GM18907 (cell line): ENCODE measurements around the gene LYZL1.
"Not testable (repeated sequence)": the region's sequence is repeated elsewhere in the genome, so short reads cannot be mapped to it uniquely, and the experiment has no call there.

Source experiments
- ATAC-seq: cut with Tn5 transposase; IDR thresholded peaks from one replicate; pipeline ENCODE4 v1.9.1; 2021; ENCODE audit warnings: mild to moderate bottlenecking, moderate library complexity; ENCODE audit not compliant: unreplicated experiment

The LYZL1 gene

DNA sequence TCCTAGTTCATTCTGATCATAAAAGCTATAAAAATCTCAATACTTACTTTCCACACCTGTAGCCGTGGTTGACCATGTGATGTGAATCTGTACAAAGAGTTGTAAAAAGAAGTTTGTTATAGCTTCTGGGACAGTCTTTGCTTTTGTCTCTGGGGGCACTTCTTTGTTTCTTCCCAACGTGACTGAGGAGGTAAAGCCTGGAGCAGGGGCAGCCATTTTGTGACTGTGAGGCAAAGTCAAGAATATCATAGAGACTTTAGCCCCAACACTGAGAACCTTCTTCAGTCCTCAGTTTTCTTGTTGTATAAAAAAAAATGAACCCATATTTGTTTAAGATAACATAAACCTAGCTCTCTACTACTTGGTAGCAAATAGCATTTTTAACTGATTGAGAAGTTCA is 29.4 kb upstream of the LYZL1 start:
- no peak for ATAC-seq

- no peak for ATAC-seq
Observed at GRCh38 chr10:29263506-29263905, 25.4 kb upstream of the LYZL1 start.

GRCh38 chr10:29265210-29265768 is 23.6 kb upstream of the LYZL1 start:
- no peak for ATAC-seq

DNA sequence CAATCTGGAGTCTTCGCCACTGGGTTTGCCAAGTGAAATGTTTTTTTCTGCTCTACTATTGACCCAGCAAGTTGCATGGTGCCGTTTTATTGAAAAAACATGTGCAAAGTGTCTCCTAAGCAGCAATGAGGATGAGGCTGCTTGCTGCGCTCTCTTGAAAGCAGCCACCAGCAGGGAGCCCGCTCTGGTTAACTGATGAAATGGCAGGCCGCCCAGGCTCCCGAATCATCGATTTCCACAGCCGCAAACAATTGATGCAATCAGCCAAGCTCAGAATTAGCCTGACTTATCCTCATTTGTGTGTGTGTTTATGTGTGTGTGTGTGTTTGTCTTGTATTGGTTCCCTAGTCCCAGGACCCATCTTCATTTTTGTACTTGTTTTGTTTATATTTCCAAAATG is 22.2 kb upstream of the LYZL1 start:
- no peak for ATAC-seq

- ATAC-seq, result no peak
Observed at GRCh38 chr10:29268011-29268410, 20.9 kb upstream of the LYZL1 start.

- no peak for ATAC-seq
Observed at GRCh38 chr10:29269486-29269885, 19.4 kb upstream of the LYZL1 start.

DNA sequence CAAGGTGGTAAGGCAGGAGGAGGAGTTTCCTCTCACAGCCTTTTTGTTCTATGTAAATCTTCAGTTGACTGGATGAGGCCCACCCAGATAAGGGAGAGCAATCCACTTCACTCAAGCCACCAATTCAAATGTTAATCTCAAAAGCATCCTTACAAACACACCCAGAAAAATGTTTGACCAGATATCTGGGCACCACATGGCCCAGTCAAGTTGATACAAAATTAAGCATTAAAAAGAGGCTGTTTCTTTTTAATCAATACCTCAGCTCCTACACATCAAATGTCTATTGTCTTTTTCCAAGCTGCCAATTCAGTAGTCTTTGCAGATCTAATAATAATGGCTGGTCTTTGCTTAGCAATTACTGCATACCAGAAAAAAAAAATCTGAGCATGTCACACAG is 18.0 kb upstream of the LYZL1 start:
- no peak for ATAC-seq

- no peak for ATAC-seq
Observed at GRCh38 chr10:29271877-29272276, 17.0 kb upstream of the LYZL1 start.

DNA sequence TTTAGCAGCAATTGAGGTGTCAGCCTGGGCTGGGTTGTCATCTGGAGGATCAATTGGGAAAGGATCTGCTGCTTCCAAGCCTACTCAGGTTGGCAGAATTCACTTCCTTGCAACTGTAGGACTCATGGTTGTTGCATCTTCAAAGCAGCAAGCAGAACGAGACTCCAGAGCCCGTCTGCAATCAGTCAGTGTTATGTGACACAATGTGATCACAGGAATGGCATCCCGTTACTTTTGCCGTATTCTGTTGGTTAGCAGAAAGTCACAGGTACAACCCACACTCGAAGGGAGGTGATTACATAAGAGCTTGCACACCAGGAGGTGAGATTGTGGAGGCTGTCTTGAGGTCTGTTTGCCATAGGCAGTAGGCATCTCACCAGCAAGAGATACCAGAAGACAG is 15.4 kb upstream of the LYZL1 start:
- ATAC-seq, result no peak

GRCh38 chr10:29276251-29276850 is 12.5 kb upstream of the LYZL1 start:
- ATAC-seq, result no peak

- ATAC-seq, result no peak
Observed at GRCh38 chr10:29277296-29277695, 11.6 kb upstream of the LYZL1 start.

- ATAC-seq, result no peak
Observed at GRCh38 chr10:29279779-29280487, 8.9 kb upstream of the LYZL1 start.

GRCh38 chr10:29280488-29280840 is 8.4 kb upstream of the LYZL1 start:
- ATAC-seq, result no peak

DNA sequence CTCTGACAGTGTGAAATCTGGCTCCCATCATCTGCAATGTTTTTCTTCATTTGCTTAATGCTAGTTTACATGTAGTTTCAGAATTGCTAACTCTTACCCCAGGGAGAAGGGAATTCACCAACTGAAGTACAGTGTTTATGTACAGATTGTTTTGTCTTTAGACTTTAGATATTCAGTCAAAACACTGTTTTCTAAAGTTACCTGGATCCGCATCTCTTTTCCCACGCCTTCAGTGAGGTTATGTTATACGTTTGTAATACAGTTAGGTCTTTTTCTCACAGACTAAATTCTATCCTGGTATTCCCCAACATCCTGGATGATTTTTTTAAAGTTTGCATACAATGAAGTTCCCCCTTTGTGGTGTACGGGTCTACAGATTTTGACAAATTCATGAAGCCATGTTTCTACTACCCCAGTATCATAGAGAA is 3.2 kb upstream of the LYZL1 start:
- peak; percentile 81 for ATAC-seq

- no peak for ATAC-seq
Observed at GRCh38 chr10:29287635-29288034, 1.2 kb upstream of the LYZL1 start.

DNA sequence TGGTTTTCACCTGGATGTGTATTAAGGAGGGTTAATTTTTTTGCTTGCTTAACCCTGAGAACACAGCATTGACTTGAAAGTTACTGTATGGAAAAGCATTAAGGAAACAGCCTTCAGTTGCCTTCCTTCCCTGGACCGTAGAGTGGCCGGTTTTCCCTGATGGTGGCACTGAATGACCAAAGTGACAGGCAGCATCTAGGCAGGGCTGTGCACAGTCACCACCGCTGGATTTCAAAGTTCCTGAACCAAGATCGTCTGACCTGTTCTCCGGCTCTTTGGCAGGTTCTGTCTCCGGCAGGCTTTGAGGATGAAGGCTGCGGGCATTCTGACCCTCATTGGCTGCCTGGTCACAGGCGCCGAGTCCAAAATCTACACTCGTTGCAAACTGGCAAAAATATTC is 2.7 kb downstream of the LYZL1 start:
- ATAC-seq, result not testable (repeated sequence)

DNA sequence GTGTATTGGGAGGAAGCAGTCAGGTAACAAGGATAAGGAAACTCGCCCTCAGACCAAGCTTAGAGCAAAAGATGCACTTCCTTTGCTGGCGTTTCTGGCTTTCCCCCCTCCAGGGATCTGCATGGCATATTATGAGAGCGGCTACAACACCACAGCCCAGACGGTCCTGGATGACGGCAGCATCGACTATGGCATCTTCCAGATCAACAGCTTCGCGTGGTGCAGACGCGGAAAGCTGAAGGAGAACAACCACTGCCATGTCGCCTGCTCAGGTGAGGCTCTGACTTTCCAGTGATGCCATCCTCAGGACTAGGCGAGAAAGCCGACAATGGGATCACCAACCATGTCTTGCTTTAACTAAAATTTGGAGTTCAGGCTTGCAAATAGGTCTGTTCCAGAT is 3.5 kb downstream of the LYZL1 start:
- ATAC-seq, result not testable (repeated sequence)

GRCh38 chr10:29295813-29296212 is 6.9 kb downstream of the LYZL1 start:
- ATAC-seq, result no peak

DNA sequence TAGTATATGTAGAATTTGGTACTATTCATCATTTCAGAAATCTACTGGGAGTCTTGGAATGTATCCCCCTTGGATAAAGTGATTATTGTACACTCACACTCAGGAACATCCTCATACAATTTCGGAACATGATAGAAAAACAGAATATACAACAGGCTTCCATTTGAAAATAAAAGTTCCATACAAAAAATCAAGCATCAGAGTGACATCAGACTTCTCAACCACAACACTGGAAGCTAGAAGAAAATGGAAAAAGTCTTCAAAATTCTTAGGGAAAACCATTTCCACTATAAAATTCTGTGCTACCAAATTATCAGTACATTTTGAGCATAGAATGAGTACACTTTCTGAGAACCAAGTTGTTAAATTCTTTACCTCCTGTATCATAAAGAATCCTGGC is 8.8 kb downstream of the LYZL1 start:
- no peak for ATAC-seq

GRCh38 chr10:29301359-29301910 is 12.6 kb downstream of the LYZL1 start:
- no peak for ATAC-seq

DNA sequence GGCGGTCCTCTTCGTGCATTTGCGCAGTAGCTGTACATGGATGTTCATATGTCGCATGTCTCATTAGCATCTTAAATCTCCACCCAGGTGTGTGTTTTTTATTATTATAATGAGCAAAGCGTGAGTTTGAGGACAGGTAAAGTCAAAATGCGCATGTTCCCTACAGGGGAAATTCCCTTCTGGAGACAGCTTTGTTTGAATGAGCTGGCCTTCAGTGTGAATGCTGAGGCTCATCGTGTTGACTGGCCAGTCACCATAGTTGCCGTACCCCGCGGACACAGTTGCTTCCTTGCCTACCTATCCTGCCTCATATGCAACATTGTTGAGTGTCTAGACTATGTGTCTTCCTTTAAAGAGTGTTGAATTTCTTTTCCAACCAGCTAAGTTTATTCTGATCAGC is 13.6 kb downstream of the LYZL1 start:
- no peak for ATAC-seq

GRCh38 chr10:29304264-29304994 is 15.6 kb downstream of the LYZL1 start:
- ATAC-seq, result no peak
